ENCODE data around the gene MGRN1.

MGRN1 gene

GRCh38 chr16:4655801-4656200 is 31.2 kb downstream of the MGRN1 start:
- H3K4me3 ChIP-seq (ENCODE audit: control insufficient read depth, low read depth, low read length): no peak overlapping the region
- TF ChIP-seq, protein P1, sequence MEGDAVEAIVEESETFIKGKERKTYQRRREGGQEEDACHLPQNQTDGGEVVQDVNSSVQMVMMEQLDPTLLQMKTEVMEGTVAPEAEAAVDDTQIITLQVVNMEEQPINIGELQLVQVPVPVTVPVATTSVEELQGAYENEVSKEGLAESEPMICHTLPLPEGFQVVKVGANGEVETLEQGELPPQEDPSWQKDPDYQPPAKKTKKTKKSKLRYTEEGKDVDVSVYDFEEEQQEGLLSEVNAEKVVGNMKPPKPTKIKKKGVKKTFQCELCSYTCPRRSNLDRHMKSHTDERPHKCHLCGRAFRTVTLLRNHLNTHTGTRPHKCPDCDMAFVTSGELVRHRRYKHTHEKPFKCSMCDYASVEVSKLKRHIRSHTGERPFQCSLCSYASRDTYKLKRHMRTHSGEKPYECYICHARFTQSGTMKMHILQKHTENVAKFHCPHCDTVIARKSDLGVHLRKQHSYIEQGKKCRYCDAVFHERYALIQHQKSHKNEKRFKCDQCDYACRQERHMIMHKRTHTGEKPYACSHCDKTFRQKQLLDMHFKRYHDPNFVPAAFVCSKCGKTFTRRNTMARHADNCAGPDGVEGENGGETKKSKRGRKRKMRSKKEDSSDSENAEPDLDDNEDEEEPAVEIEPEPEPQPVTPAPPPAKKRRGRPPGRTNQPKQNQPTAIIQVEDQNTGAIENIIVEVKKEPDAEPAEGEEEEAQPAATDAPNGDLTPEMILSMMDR (IDR thresholded peaks at IDR 0.05; ENCODE audit: control insufficient read depth, insufficient read depth, low read depth, low read length, missing control alignments): no peak
- no peak for DNase-seq (ENCODE audit: low read depth)

GRCh38 chr16:4656221-4656620 is 31.6 kb downstream of the MGRN1 start:
- H3K4me3 ChIP-seq (ENCODE audit: control insufficient read depth, low read depth, low read length): no peak overlapping the region
- TF ChIP-seq, protein P1 (IDR thresholded peaks at IDR 0.05; ENCODE audit: control insufficient read depth, insufficient read depth, low read depth, low read length, missing control alignments): no peak
- no peak for DNase-seq (ENCODE audit: low read depth)

DNA sequence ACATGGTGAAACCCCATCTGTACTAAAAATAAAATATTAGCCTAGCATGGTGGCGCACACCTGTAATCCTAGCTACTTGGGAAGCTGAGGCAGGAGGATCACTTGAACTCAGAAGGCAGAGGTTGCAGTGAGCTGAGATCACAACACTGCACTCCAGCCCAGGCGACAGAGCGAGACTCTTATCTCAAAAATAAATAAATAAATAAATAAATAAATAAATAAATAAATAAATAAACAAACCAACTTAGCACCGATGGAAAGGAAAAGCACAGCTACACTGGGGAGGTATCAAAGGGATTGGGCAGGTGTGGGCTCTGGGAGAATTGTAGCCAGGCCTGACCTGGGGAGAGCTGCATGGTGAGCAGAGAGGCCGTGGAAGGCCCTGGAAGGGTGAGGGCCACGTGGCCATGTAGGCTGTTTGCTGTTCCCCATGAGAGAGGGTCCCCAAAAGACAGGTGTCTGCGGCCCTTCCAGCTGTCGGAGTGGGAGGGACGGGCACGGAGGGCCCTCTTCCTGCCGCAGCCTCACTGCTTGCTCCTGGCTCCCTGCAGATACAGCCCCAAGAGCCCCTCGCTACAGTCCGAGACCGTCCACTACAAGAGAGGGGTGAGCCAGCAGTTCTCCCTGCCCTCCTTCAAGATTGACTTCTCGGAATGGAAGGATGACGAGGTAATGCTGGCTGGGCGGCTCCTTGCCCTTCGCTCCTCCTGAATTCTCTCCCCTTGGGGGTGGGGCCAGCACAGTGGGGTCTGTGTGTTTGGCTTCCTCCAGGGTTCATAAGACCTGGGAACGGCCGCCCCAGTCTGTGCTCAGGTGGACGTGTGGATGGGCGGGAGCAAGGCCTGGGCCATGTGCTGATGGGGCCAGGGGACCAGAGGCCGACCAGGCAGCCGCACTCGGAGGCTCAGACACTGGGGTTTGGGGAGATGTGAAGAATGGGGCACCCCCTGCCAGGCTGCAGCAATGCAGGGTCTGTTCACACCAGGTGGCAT is 32.4 kb downstream of the MGRN1 start:
- no peak overlapping the region for H3K4me3 ChIP-seq (ENCODE audit: control insufficient read depth, low read depth, low read length)
- DNase-seq (ENCODE audit: low read depth): no peak
- TF ChIP-seq, protein P1 (IDR thresholded peaks at IDR 0.05; ENCODE audit: control insufficient read depth, insufficient read depth, low read depth, low read length, missing control alignments): no peak

DNA sequence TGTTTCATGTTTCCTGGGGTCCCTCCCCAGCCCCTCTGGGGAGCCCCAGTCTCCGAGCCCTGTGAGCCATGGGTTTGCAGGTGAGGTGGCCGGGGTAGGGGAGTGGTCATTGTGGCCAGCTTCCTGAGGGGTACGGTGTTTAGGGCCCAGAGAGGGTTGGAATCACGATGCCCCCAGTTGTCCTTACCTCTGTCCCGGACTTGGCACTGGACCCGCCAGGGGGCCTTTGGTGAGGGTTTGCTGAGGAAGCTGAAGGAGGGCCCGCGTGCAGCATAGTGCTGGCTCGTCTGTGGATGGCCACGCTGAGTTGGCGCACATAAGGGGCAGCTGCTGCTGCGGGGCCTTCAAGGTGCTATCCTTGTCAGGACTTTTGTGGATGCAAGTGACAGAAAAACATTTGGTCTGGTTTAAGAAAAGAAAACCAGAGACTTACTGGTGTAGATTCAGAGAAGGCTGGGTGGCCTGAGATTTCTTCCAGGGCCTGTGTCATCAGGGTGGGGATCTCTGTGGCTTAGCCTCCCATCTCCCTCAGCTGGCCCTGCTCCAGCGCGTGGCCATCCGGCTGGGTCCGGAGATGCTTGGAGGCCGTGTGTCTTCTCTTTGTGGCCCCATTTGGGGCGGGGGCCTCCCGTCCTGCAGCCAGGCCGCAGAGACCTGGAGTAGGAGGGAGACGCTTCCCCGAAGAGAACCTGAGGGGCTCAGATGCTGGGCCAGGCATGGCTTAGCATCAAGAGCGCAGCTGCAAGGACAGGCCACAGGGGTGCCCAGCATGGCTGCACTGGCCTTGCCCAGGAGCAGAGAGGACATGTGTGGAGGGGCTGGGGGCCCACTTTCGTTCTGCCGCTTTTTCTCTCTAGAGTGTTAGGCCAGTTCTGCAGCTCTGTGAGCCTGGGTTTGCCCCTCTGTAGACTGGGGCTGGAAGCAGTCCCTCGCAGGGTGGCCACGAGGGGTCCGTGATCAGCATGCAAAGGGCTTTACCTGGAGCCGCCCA is 35.0 kb downstream of the MGRN1 start:
- DNase-seq (ENCODE audit: low read depth): no peak
- TF ChIP-seq, protein P1 (IDR thresholded peaks at IDR 0.05; ENCODE audit: control insufficient read depth, insufficient read depth, low read depth, low read length, missing control alignments): no peak
- no peak overlapping the region for H3K4me3 ChIP-seq (ENCODE audit: control insufficient read depth, low read depth, low read length)

DNA sequence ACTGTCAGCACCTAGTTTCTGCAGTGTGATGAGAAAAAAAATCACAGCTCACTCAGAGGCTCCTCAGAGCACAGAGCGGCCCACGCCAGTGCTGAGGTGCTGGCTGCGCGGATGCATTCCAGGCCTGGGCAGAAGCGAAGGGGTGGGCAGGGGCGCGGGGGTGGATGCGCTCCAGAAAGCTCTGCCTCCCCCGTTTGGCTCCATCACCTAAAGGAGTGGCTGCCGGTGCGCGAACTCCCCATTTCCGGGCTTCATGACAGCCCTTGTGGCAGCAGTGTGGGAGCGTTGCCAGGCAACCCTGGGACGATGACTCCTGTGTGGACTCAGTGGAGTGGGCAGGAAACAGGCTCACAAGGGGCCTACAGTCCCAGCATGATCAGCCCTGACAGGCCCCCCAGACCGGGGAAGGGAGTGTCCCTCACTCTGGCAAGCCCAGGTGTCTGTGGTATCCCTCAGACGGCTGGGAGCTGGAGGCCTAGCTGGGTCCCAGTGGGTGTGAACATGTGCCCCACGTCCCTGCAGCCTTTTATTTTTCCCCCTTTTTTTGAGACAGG is 35.9 kb downstream of the MGRN1 start:
- TF ChIP-seq, protein P1 (IDR thresholded peaks at IDR 0.05; ENCODE audit: control insufficient read depth, insufficient read depth, low read depth, low read length, missing control alignments): no peak
- H3K4me3 ChIP-seq (ENCODE audit: control insufficient read depth, low read depth, low read length): no peak overlapping the region
- DNase-seq (ENCODE audit: low read depth): no peak

DNA sequence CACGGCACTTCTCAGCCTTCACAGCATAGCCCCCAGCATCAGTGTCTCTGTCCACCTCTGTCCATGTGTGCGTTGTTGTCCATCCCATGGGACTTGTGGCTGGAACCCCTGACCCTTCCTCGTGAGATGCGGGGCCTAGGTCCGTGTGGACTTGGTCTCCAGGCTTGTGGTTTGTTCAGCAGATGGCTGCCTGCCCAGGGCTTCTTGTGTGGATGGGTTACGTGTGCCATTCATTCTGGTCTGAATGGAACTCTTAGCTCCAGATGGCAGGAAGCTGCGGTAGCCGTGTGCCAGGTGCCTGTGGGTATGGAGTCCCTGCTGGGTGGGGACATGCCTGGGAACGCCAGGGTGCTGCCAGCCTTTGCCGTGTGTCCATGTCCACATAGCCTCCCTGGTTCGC is 37.0 kb downstream of the MGRN1 start:
- no peak for DNase-seq (ENCODE audit: low read depth)
- TF ChIP-seq, protein P1 (IDR thresholded peaks at IDR 0.05; ENCODE audit: control insufficient read depth, insufficient read depth, low read depth, low read length, missing control alignments): no peak
- no peak overlapping the region for H3K4me3 ChIP-seq (ENCODE audit: control insufficient read depth, low read depth, low read length)
